GM19397 (cell line): ENCODE data around the gene ANKRD23.
"Not testable (repeated sequence)": the region's sequence is repeated elsewhere in the genome, so short reads cannot be mapped to it uniquely, and the experiment has no call there.

Source experiments
- ATAC-seq: cut with Tn5 transposase; IDR thresholded peaks from one replicate; pipeline ENCODE4 v1.9.1; 2021; ENCODE audit warnings: mild to moderate bottlenecking, moderate library complexity; ENCODE audit not compliant: unreplicated experiment

Gene ANKRD23

DNA sequence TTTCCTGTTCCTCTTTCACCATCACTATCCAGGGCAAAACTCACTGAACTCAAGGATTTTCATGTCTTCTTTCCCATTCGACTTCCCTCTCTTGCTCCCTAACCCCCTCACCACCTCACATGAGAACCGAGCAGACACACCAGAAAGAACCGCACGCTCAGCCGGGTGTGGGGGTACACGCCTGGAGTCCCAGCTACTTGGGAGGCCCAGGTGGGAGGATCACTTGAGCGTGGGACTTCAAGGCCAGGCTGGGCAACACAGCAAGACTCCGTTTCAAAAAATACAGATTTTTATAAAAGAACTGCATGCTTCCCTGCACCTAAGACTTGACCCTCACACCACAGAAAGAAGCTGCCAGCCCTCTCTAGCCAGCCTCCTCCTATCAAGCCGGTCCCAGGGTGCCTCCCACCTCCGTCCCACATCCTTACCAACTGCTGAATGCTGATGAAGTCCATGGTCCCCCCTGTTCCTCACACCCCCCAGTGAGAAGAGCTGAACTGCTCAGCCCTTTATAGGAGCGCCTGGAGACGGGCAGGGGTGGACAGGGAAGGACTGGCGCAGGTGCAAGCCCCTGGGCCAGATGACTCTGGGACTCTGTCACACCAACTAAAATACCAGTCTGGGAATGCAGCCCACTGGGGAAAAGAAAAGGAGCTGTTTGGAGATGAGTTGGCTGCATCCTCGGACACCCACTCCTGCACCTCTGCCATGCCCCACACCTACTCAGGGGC is at the start of gene ANKRD23:
Gene ANKRD23 (minus strand): TSS at position 484 of the 731 bp plus-strand sequence. CDS start 29 bp downstream, at position 455.
- no peak for ATAC-seq

GRCh38 chr2:96891591-96892333 is 47.9 kb upstream of the ANKRD23 start:
- no peak for ATAC-seq

GRCh38 chr2:96890726-96891385 is 47.0 kb upstream of the ANKRD23 start:
- no peak for ATAC-seq

DNA sequence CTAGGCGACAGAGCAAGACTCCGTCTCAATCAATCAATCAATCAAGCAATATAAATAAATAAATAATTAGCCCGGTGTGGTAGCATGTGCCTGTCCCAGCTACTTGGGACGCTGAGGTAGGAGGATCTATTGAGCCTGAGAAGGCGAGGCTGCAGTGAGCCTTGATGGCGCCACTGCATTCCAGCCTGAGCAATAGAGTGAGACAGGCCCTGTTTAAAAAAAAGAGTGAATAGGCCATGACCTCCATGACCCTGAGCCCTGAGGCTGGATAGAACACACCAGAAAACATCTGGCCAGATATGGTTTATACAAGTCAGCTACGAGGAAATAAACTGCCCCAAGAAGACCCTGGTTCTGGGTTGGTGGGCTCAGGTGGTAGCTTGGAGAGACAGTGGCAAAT is 46.4 kb upstream of the ANKRD23 start:
- ATAC-seq, result no peak

- ATAC-seq, result not testable (repeated sequence)
Measured at GRCh38 chr2:96889502-96889901, 45.7 kb upstream of the ANKRD23 start.

DNA sequence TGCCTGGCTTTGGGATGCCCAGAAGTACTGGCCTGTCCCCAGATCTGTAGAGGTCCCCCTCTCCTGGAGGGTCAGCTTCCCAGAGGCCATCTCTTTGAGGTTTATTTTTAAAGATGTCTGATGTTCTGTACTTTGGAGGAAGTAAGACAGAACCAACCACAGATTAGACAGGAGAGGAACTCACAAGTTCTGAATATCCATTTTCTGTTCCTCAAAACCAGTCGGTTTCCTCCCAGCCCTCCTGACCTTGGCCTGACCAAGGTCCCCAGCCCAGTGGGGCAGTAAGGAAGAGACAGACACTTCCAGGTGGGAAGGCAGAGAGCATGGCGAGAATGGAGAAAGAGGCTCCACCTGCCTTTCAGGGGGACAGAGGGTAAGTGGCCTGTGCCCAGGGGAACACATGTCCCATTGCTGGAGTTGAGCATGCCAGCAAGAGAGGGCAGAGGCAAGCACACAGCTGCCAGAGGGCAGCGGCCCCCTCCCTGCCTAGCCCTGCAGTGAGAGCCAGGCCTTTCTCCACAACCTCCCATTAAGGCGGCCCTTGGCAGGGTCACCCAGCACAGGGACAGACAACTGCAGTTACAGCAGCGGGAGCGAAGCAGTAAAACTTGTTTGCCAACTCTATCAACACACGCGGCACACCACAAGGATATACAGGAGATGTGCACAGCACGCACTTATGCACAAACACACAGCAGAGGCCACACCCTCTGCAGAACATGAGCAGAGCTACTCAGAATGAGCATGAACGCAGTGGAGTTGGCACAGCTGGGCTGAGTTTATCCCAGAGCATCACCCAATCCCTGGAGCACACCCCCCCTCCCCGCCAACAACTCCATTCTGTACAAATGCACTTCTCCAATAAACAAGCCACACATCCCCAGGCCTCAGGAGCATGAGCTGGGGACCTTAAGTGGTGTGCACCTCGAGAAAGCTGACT is 44.5 kb upstream of the ANKRD23 start:
- ATAC-seq, result no peak

GRCh38 chr2:96887493-96888012 is 43.7 kb upstream of the ANKRD23 start:
- no peak for ATAC-seq

- no peak for ATAC-seq
Measured at GRCh38 chr2:96885432-96886347, 41.9 kb upstream of the ANKRD23 start.

- ATAC-seq, result no peak
Measured at GRCh38 chr2:96884299-96885094, 40.7 kb upstream of the ANKRD23 start.

- ATAC-seq, result no peak
Measured at GRCh38 chr2:96883306-96883705, 39.5 kb upstream of the ANKRD23 start.

DNA sequence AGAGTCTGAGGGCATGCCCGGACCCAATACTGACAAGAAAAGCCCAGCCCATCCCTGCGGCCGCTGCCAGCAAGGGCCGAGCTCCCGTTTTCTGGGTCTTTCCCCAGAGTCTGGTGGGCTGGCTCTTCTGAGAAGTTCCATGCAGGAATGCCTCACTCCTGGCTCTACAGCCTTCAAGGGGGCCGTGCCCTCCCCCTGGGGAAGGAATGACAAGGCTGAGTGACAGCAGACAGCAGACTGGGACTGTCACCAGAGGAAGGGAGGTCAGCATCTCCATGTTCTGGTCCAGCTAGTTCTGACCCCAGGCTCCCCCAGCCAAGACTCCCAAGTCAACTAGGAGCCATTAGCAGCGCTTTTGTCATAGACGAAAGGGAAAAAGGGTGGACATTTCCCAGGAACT is 39.1 kb upstream of the ANKRD23 start:
- ATAC-seq, result no peak

DNA sequence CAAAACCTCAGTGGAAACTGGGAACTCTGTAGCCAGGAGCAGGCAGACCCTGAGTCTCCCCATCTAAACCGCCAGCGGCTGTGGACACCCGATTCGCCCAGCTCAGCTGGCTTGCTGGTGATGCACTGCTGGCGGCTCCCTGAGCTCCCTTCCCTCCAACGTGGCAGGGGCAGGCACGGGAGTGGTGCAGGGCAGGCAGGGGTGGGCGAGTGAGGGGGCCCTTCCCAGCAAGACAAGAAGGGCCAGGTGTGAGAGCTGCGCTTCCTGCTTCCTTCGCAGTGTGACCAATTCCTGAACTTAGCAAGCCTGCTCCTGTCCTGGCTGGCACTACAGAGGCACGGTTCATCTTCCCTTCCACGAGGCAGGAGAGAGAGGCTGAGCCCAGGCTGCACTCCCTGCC is 38.4 kb upstream of the ANKRD23 start:
- ATAC-seq, result no peak

DNA sequence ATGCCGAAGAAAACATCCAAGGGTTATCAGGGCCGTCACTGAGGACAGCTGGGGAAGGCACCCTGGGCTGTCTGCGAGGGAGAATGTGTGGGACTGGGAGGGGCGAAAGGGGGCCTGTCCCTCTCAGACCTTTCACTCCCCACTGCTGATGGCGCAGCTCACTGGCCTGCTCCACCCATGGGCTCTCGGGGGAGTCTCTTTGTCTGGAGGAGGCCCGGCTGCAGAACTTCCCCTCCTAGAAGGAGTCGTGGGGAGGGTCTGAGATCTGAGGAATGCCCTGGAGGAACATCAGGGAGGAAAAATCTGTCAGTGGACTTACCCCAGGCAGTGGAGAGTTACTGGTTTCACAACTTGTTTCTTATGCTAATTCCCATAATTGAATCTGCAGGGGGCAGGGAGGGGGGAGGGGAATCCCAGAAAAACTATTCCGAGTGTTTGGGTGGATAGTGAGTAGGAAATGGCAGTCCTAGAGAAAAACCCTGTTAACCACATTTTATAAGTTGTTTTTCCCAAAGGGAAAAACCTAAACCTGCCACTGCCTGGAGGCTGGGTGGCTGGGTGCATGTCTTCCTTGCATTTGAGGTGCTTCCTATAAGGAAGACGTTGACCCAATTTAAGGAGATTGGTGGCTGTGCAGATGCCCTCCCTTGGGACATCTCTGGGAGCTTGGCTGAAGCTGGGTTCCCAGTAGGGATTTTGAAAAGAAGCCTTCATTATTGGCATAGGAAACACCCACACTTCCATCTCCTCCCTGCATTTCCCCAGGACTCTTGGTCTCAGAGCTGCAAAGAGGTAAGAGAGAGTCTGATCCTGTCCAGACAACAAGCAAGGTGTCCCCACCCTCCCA is 37.8 kb upstream of the ANKRD23 start:
- no peak for ATAC-seq

GRCh38 chr2:96880891-96881273 is 37.1 kb upstream of the ANKRD23 start:
- no peak for ATAC-seq

GRCh38 chr2:96879545-96880040 is 35.8 kb upstream of the ANKRD23 start:
- ATAC-seq, result no peak

- no peak for ATAC-seq
Measured at GRCh38 chr2:96878796-96879544, 35.1 kb upstream of the ANKRD23 start.

GRCh38 chr2:96878171-96878570 is 34.4 kb upstream of the ANKRD23 start:
- ATAC-seq, result no peak
